NCI-H345 (cell line): Measurements from ENCODE around the gene KCTD17.

Source experiments
- DNase-seq: peaks from one replicate; lab custom pipeline; 2025; lab: John Stamatoyannopoulos, UW

Gene KCTD17

GRCh38 chr22:37105990-37106389 lies 54.4 kb downstream of the KCTD17 start:
- DNase-seq: no peak

GRCh38 chr22:37107816-37108621 lies 56.5 kb downstream of the KCTD17 start:
- DNase-seq: no peak

- DNase-seq: peak; percentile 65
Observed at GRCh38 chr22:37109242-37109917, 57.8 kb downstream of the KCTD17 start, which contains the start of gene TMPRSS6. Gene TMPRSS6, minus strand, starts transcription at chr22:37109713. Its CDS starts 6,296 bp downstream, at chr22:37103417.

GRCh38 chr22:37111156-37111717 lies 59.7 kb downstream of the KCTD17 start:
- DNase-seq: no peak

- DNase-seq: no peak
Observed at GRCh38 chr22:37112084-37112728, 60.7 kb downstream of the KCTD17 start.
